HG03066 (cell line): Measurements from ENCODE around the gene MAGI1.

Experiments
- ATAC-seq: cut with Tn5 transposase; IDR thresholded peaks from one replicate; pipeline ENCODE4 v1.9.1; 2021; ENCODE audit warnings: low read depth; ENCODE audit not compliant: unreplicated experiment

MAGI1 gene

DNA sequence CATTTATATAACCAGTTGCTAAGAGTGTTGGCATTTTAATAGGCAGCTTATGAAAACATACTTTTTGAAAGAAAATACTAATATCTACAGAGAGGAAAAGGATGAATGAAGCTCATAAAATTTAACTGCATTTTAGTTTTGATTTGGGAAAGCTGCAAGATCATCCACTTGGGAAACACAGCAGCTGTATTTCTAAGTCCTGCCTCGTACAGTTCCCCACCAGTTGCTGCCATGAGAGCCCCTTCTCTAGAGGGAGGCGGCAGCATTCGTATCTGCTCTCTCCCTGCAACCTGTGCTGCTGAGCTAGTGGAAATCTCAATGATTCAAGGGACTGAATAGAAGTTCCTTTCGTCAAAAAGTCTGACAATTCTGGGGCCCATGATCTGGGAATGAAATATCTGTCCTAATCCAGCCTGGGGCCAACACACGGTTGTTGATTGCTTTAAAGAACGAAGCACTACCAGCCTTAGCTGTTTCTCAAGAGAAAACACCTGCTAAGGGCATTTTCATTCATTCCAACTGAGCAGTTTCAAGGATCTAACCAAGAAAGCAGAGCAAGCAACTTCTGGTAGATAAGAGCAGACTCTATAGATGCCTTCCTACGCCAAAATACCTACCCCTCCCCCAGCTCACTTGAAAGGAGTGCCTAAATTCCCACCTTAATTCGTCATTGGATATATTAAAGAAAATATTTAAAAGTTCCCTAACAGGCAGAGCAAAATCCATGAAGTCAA is 223.7 kb downstream of the MAGI1 start:
- ATAC-seq: no peak

DNA sequence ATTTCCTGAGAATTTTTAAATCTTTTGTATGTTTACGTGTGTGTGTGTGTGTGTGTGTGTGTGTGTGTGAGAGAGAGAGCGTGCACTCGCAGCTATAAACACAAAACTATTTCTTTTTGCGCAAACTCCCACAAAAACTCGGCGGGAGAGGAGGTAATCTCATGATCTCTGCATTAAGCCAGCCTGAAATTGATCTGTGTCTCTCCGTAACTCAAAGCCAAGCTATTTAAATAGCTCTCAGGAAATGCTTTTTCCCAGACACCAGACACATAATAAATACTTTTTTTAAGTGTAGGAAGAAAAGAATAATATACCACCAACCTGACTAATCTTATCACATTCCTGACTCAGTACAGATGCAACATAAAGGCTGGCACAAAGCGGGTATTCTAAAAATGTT is 226.8 kb downstream of the MAGI1 start:
- no peak for ATAC-seq

DNA sequence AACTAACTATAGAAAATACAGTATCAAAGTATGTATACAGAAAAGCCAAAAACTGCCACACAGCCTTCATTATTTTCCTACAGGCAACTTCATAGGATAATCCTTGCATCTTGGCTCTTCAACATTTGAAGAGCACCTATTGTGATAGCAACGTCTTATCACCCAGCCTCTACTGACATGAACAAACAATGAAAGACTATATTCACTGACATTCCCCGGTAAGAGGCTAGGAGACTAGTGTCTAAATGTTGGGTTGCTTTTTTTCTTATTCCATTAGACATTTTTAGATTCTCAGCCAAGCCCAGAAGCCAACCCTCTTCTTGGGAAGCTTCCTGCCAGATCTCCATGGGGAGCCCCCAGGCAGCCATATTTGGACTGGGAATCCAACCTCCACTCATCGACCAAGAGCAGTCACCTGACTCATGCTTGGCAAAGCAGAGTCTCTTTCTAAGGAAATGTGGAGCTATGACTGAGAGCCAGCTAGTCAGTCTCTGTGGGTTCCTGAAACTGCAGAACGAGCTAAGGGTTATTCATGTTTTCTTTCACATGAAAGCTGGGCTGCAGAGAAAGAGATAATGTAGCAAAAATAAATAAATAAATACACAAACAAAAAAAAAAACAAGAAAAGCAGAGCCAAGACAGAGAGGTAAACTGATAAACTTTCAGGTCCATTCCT is 227.5 kb downstream of the MAGI1 start:
- ATAC-seq: no peak

DNA sequence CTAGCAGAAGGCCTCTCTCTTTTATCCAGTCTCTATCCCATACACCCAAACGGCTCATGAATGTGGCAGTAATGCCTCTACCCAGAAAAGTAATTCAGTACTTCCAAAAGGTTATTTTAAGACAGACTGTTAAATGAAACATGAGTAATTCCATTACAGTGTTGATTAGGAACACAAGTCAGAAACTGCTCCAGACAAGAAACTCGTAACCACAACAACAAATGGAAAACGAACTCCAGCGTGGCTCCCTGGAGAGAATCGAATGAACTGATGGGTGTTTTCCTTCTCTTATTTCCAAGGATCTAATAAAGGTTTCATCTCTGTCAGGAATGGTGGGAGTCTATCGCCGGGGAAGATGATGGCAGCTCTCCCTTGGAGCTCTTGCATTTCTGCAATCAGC is 228.4 kb downstream of the MAGI1 start:
- no peak for ATAC-seq

DNA sequence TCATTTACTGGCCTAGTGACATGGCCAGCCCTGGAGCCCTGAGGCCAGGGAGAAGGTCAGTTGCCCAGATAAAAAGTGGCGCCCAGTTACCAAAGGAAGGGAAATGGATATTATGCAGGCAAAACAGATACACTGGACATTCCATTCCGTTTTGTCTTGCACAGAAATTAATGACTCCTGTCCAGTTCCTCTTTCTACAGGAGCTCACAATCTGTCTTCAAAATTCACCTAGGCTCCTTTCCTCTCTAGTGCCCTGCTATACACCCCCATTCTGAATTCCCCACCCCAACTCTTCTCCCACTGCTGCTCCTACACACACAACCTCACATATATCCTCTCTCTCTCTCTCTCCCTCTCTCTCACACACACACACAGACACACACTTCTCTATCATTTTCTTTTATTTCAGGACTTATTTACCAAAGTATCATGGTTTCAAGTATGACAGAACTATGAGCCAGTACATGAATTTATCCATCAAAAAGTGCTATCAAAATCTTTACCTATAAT is 229.0 kb downstream of the MAGI1 start:
- no peak for ATAC-seq

DNA sequence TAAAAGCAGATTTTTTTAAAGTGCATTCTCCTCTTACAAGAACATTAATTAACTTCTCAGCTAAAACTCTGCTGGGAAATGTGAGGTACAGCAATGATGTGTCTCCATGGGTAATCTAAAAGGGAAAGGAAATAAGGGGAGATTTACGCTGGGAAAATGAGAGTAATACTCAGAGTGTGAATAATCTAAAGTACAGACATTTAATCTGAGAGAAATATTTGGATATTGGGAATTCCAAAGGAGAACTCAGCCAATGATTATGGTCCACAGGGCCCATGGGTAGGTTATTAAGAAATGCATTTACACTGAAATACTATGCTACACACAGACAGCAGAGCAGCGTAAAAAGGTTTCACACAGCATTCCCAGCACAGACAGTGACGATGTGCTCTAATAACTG is 229.9 kb downstream of the MAGI1 start:
- ATAC-seq: no peak

DNA sequence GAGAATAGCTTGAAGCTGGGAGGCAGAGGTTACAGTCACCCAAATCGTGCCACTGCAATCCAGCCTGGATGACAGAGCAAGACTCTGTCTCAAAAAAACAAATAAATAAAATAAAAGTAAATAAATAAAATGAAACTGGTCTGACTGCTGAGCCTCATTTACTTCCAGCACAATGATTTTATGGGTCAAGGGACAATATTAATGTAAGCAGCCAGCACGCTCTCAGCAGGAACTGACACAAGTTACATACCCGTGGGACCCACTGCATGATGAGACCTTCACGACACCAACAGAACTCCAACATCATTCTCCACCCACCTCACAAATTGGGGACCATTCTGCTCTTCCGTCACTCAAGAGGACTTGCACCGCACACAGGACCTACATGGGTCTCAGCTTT is 230.3 kb downstream of the MAGI1 start:
- no peak for ATAC-seq

DNA sequence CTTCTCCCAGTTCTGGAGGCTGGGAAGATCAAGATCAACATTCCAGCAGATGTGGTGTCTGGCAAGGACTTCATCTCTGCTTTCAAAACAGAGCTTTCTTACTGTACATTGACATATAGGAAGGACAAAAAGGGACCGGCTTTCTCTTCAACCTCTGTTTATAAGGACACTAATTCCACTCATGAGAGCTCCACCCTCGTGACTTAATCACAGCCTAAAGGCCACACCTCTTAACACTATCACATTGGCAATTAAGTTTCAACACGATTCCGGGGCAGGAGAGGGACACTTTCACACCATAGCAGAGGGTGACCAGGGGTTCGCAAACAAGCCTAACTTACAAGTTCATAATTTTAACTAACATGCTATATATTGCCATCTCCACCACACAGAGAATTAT is 231.5 kb downstream of the MAGI1 start:
- ATAC-seq: no peak

DNA sequence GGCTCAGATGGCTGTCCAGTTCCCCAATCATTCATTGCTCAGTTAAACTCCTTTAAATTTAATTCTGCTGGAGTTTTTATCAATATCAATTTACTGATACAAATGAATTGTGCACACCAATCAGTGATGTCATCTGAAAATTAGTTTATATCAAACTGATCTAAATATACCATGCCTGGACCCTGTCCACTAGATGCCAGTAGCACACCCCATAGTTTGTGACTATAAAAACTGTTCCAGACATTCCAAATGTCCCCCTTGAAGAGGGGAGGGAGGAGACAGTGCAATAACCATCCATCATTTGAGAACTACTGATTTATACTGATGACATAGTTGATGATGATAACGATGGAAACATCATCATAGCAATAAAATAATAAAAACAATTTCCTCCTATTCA is 232.1 kb downstream of the MAGI1 start:
- no peak for ATAC-seq

DNA sequence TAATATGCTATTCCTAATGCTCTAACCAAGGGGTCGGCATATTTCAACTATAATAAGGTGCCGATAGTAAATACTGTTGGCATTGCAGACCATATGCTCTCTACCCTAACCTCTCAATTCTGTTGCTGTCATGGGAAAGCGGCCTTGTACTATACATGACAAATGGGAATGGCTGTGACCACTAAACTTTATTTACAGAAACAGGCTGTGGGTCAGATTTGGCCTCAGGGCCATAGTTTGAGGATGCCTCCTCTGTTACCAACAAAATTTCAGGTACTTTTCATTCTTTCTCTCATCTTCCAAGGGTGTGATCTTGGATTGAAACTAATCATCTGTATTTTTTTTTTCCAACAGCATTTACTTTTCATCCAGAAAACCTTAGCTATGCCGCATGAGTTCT is 242.0 kb downstream of the MAGI1 start:
- no peak for ATAC-seq

DNA sequence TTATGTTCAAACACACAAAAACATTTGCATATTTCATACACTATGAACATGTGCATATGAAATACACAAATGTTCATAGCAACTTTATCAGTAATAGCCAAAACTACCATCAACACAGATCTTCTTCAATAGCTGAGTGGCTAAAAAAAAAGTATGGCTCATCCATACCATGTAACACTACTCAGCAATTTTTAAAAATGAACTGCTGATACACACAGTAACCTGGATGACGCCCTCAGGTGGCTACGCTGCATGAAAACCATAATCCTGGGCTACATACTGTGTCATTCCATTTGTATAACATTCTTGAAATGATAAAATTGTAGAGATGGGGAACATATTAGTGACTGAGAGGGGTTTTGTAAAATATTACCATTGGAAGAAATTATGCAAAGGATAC is 243.6 kb downstream of the MAGI1 start:
- ATAC-seq: no peak

DNA sequence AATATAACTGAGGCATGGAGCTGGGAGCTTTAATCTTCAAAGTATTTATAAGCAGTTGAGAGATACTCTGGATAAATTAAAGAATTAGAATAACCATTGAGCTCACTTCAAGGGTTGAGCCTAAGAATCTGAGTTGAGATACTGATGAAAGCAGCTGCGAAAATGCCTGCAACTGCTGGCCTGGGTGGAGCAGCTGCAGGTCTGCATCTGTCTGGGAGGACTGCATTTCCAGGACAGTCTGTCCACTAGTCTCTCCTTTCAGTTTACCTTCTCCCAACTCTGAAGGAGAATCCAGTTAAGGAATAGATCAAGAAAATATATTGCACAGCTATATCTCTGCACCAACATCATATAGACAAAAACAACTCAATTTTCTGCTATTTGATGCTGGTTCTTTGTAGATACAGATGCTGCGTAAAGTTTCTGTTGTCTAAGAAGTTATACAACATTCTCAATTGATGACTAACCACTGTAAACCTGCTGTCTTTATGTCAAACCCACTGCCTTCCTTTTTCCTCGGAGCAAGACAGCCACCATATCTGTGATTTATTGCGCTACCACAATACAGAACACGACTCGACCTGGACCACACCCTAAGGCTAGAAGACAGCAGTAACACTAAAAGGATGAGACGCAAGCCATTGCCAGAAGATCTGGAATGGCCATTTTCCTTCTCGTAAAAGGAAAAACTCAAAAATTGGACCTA is 245.1 kb downstream of the MAGI1 start:
- no peak for ATAC-seq

DNA sequence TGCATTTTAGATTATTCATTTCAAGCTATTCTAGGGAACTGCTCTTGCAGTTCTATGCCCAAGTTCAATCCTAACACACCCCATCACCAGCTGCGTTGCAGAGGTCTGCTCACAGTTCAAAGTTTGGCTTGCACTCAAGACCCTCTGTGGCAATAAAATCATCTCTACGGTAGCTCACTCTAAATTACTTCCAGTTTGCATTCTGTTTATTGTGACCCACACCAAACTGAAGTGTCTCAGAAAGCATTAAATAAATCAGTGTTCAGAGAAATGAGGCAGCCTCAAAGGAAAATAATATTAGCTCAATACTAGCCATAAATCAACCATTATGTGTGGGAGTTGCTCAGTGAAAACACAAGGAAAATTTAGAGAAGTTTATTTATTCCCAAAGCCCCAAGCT is 250.3 kb downstream of the MAGI1 start:
- ATAC-seq: no peak

DNA sequence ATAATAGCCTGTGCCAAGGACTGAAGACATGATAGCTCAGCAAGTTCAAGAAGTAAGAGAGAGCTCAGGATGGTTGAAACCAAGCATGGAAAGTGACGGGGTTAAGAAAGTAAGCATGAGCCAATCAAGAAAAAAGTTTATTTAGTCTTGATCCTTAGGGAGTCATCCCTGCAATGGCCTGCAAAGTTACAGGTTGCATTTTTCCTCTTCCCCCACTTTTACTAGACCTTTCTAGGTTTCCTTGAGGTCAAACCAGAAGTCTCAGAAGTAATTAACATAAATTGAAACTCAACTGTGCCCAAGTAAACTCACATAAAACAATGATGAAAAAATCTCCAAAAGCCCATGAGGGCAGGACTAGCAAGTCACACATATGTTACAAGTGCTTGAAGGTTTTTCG is 250.9 kb downstream of the MAGI1 start:
- no peak for ATAC-seq

DNA sequence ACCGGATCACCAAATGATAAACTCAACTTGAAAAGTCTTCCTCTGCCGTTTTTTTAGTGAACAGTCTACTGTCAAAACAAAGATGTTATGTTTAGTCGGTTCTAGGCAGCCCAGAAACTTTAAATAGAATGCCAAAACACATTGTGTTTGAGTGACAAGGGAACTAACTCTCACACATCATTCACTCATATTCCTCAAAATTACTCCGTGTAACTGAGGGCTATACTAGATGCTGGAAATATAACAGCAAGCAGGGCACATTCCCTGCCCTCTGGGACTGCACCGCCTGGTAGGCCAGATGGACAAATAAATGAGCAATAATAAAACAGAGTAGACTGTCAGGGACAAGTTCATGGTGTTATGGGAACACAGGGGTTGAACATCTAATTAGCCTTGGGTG is 251.4 kb downstream of the MAGI1 start:
- ATAC-seq: no peak

DNA sequence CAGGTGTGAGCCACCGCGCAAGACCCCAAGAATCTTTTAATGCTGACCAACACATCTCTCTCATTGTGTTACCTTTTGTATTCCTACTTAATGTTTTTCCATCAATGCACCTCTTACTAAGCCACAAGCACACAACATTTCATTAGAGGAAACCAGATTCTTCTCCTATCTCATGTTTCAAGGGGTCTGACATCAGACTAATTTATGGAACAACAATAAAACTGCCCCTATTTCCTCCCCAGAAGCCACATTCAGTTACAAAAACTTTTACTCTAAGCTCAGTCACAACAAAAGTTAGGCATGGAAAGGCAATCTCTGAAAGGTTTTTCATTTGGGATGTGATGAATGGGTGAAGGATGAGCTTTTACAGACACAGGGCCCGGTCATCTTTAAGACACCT is 251.8 kb downstream of the MAGI1 start:
- no peak for ATAC-seq

DNA sequence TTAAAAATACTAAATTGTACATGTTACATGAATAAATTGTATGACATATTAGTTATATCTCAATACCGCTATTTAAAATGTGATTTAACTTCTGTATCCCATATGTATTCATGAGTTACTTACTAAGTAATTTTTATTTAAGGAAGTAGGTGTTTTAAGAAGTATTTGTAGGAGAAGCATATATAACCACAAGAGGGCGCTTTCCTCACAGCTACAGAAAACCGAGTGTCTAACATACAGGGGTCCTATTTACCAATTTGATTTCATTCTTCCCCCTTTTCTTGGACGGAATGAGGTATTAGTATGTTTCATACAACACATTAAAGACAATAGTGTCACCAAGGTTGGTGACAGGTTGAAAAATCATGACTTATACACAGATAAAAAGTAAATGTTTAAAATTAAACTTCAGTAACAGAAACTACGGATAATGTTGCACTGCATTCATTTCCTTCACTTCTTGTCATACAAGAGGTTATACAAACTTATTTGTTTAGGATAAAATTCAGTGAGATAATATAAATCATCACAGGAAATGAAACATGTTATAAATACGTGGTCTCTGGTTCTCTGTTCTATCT is 253.6 kb downstream of the MAGI1 start:
- no peak for ATAC-seq

DNA sequence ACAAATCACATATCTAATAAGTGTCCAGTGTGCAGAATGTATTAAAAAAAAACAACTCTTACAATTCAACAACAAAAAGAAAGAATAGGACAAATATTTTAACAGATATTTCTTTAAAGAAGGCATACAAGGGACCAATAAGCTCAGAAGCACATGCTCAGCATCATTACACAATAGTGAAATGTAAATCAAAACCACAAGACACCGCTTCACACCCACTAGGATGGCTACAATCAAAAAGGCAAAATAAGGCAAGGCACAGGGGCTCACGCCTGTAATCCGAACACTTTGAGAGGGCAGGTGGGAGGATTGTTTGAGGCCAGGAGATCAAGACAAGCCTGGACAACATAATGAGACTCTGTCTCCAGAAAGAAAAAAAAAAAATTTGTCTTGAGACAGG is 255.6 kb downstream of the MAGI1 start:
- no peak for ATAC-seq

DNA sequence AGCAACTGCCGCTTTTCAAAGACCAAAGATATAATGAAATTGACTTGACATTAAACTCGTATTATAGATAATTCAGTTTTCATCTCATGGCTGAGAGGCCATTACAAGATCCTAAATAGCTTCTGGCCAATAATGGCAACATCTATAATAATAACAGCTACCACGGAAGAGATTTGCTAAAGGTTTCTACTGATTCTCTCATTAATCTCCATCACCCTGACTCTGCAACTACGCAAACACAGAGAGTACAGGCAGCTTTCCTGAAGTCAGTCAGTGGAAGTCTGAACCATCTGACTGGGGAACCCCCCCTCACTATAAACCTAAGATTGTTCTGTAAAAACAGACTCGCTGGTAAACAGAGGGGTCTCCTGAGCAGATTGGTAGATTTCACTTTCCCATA is 257.1 kb downstream of the MAGI1 start:
- no peak for ATAC-seq

DNA sequence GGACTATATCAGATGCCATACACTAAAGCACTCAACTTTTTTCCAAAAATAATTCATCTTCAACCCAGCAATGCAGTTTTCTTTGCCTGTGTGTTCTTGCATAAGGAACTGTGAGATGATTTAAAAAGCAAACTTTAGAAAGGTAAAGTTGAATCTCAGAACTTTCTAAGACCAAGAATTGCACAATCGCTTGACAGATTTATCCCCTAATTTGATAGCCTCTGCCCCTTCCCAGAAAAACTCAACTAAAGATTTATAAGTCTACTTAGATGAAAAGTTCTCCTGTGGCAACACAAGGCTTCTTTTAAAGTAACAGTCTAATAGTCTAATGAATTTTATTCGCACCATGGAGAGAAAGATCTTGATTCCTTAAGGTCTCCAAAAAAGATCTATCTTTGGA is 259.3 kb downstream of the MAGI1 start:
- ATAC-seq: no peak

DNA sequence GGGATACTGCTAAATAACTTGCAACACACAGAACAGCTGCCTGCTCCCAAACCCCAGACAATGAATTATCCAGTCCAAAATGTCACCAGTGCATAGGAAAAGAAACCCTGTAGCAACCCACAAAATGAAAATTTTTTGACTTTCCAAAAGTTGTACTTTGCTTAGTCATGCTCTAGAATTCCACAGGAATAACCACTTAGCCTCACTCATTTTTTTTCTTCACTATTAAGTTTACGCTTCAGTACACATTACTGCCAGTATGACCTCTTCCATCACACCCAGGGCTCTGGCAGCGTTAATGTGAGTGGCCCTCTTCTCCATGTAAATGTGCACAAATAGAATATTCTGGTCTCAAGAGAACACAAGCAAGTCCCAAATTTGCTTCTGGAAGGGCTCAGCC is 259.8 kb downstream of the MAGI1 start:
- no peak for ATAC-seq
